SK-N-SH treated with all-trans-retinoic acid at 6 μM for 48 hours (cell line): ENCODE measurements around the gene ZNF454.

ENCODE experiments used
- ATAC-seq: fragments of 200-7000 bp; cut with Tn5 transposase; 3 replicates; pipeline ENCODE4 v1.9.1; 2020; ENCODE audit warnings: mild to moderate bottlenecking, moderate library complexity
- BACH2 ChIP-seq: fragments of 250-450 bp; sonication (Bioruptor Pico); IDR thresholded peaks from 2 replicates; pipeline ENCODE4 v1.9.0; 2021; ENCODE audit warnings: mild to moderate bottlenecking, borderline replicate concordance
- CREB5 ChIP-seq: fragments of 250-450 bp; sonication (Bioruptor Pico); IDR thresholded peaks from 2 replicates; pipeline ENCODE4 v1.5.1; 2020; ENCODE audit warnings: low read depth, mild to moderate bottlenecking, moderate library complexity
- CSDC2 ChIP-seq: fragments of 250-450 bp; sonication (Bioruptor Pico); IDR thresholded peaks from 2 replicates; pipeline ENCODE4 v1.5.0; 2020; ENCODE audit warnings: mild to moderate bottlenecking, moderate library complexity
- CSRNP3 ChIP-seq: fragments of 250-450 bp; sonication (Bioruptor Pico); IDR thresholded peaks from 2 replicates; pipeline ENCODE4 v1.5.1; 2021; ENCODE audit warnings: mild to moderate bottlenecking, moderate library complexity
- ESRRG ChIP-seq: fragments of 250-450 bp; sonication (Bioruptor Pico); IDR thresholded peaks from 2 replicates; pipeline ENCODE4 v1.6.1; 2021; ENCODE audit warnings: mild to moderate bottlenecking
- GLIS3 ChIP-seq: fragments of 250-450 bp; sonication (Bioruptor Pico); IDR thresholded peaks from 2 replicates; pipeline ENCODE4 v1.5.0; 2020; ENCODE audit warnings: mild to moderate bottlenecking, moderate library complexity
- ISL1 ChIP-seq: fragments of 250-450 bp; sonication (Bioruptor Pico); IDR thresholded peaks from 2 replicates; pipeline ENCODE4 v2.1.2; 2022; ENCODE audit warnings: mild to moderate bottlenecking, moderate library complexity
- PATZ1 ChIP-seq: fragments of 250-450 bp; sonication (Bioruptor Pico); IDR thresholded peaks from 2 replicates; pipeline ENCODE4 v1.8.0; 2020; ENCODE audit warnings: mild to moderate bottlenecking, moderate library complexity, borderline replicate concordance
- POU6F1 ChIP-seq: fragments of 250-450 bp; sonication (Bioruptor Pico); IDR thresholded peaks from 2 replicates; pipeline ENCODE4 v1.8.0; 2021; ENCODE audit warnings: low read depth, mild to moderate bottlenecking, moderate library complexity, borderline replicate concordance
- PPARA ChIP-seq: fragments of 250-450 bp; sonication (Bioruptor Pico); IDR thresholded peaks from 2 replicates; pipeline ENCODE4 v1.5.0; 2020; ENCODE audit warnings: mild to moderate bottlenecking, borderline replicate concordance
- RARB ChIP-seq: fragments of 250-450 bp; sonication (Bioruptor Pico); IDR thresholded peaks from 2 replicates; pipeline ENCODE4 v1.8.0; 2021; ENCODE audit warnings: mild to moderate bottlenecking, moderate library complexity
- SNAI2 ChIP-seq: fragments of 250-450 bp; sonication (Bioruptor Pico); IDR thresholded peaks from 2 replicates; pipeline ENCODE4 v1.5.0; 2020; ENCODE audit warnings: mild to moderate bottlenecking, moderate library complexity
- TOX ChIP-seq: fragments of 250-450 bp; sonication (Bioruptor Pico); IDR thresholded peaks from 2 replicates; pipeline ENCODE4 v1.8.0; 2021; ENCODE audit warnings: mild to moderate bottlenecking, moderate library complexity, borderline replicate concordance
- TSHZ2 ChIP-seq: fragments of 250-450 bp; sonication (Bioruptor Pico); IDR thresholded peaks from 2 replicates; pipeline ENCODE4 v1.5.0; 2020; ENCODE audit warnings: mild to moderate bottlenecking, moderate library complexity
- ZC3H10 ChIP-seq: fragments of 250-450 bp; sonication (Bioruptor Pico); IDR thresholded peaks from 2 replicates; pipeline ENCODE4 v1.5.1; 2021; ENCODE audit warnings: mild to moderate bottlenecking, moderate library complexity
- ZFP3 ChIP-seq: fragments of 250-450 bp; sonication (Bioruptor Pico); IDR thresholded peaks from 2 replicates; pipeline ENCODE4 v1.5.0; 2020; ENCODE audit warnings: mild to moderate bottlenecking, moderate library complexity
- ZFP30 ChIP-seq: fragments of 450-650 bp; formaldehyde crosslinking; IDR thresholded peaks from 2 replicates; pipeline ENCODE4 v1.5.0; 2022; ENCODE audit warnings: mild to moderate bottlenecking, moderate library complexity
- ZNF565 ChIP-seq: fragments of 450-650 bp; formaldehyde crosslinking; conservative IDR thresholded peaks from 2 replicates; pipeline ENCODE4 v1.5.0; 2020; ENCODE audit warnings: low read depth, mild to moderate bottlenecking, moderate library complexity
- ZNF70 ChIP-seq: fragments of 450-650 bp; formaldehyde crosslinking; IDR thresholded peaks from 2 replicates; pipeline ENCODE4 v1.5.0; 2020; ENCODE audit warnings: mild to moderate bottlenecking, moderate library complexity
- ZNF8 ChIP-seq: fragments of 450-650 bp; formaldehyde crosslinking; IDR thresholded peaks from 2 replicates; pipeline ENCODE4 v1.5.0; 2020; ENCODE audit warnings: mild to moderate bottlenecking, moderate library complexity

Gene ZNF454

GRCh38 chr5:178988436-178989220 is 47.6 kb downstream of the ZNF454 start:
- no peak for ATAC-seq
- TF ChIP-seq ZFP30 (CRISPR knock-in tag) (no peak), CSRNP3 (CRISPR knock-in tag) (no peak), ISL1 (CRISPR knock-in tag) (no peak), GLIS3 (CRISPR knock-in tag) (no peak), PPARA (CRISPR knock-in tag) (no peak), ZNF565 (CRISPR knock-in tag) (no peak), ESRRG (no peak), ZC3H10 (CRISPR knock-in tag) (no peak), SNAI2 (CRISPR knock-in tag) (no peak), TSHZ2 (CRISPR knock-in tag) (no peak), POU6F1 (CRISPR knock-in tag) (no peak)
- TF ChIP-seq, all 23 proteins: peak for 0

GRCh38 chr5:178989311-178989710 is 48.3 kb downstream of the ZNF454 start:
- TF ChIP-seq CSDC2 (CRISPR knock-in tag) (no peak), ZNF70 (CRISPR knock-in tag) (no peak), PPARA (CRISPR knock-in tag) (no peak), ISL1 (CRISPR knock-in tag) (no peak), TOX (CRISPR knock-in tag) (no peak), ZNF8 (no peak), RARB (CRISPR knock-in tag) (no peak), SNAI2 (CRISPR knock-in tag) (no peak), CREB5 (no peak), ZFP3 (no peak), GLIS3 (CRISPR knock-in tag) (no peak)
- ATAC-seq, result no peak

GRCh38 chr5:178990491-178990890 is 49.5 kb downstream of the ZNF454 start:
- TF ChIP-seq ZC3H10 (CRISPR knock-in tag) (no peak), ZFP3 (no peak), ESRRG (no peak), BACH2 (CRISPR knock-in tag) (no peak), ZNF8 (no peak), SNAI2 (CRISPR knock-in tag) (no peak), CSRNP3 (CRISPR knock-in tag) (no peak), GLIS3 (CRISPR knock-in tag) (no peak), ZNF70 (CRISPR knock-in tag) (no peak), PATZ1 (CRISPR knock-in tag) (no peak), PPARA (CRISPR knock-in tag) (no peak), TOX (CRISPR knock-in tag) (no peak)
- TF ChIP-seq, all 23 proteins: peak for 0
- ATAC-seq, result no peak
